CD4-positive, CD25-positive, alpha-beta regulatory T cell (primary cell): ENCODE data around the gene UMPS. TPM values are rescaled to one million over a fixed set of nuclear protein-coding genes. Genes with fewer than 3 reads are reported as not detected.
"Not testable (repeated sequence)": the region's sequence is repeated elsewhere in the genome, so short reads cannot be mapped to it uniquely, and the experiment has no call there.

ENCODE experiments used
- ATAC-seq, 2 donors: fragments of 150-1000 bp; cut with Tn5 transposase; one replicate each; pipeline ENCODE4 v1.10.0; 2021; ENCODE audit warnings: low read depth in 2 of 2, moderate number of reproducible peaks in 2 of 2, moderate library complexity in 1 of 2
- DNase-seq, 3 donors: peaks; one replicate each; pipeline versions ENCODE4 v3.0.0 to v3.0.0-alpha.2; 2012 to 2022; ENCODE audit warnings: mixed read lengths in 1 of 3
- H3K27ac ChIP-seq: one replicate; pipeline ENCODE4 v1.7.0; 2013; ENCODE audit warnings: mild to moderate bottlenecking, low read length; ENCODE audit not compliant: insufficient read depth, poor library complexity, severe bottlenecking
- H3K27me3 ChIP-seq: one replicate; pipeline ENCODE4 v1.7.0; 2013; ENCODE audit warnings: low read length; ENCODE audit not compliant: control insufficient read depth, insufficient read depth
- H3K36me3 ChIP-seq: one replicate; pipeline ENCODE4 v1.7.0; 2013; ENCODE audit warnings: mild to moderate bottlenecking, low read length, moderate library complexity; ENCODE audit not compliant: control insufficient read depth, insufficient read depth
- H3K4me1 ChIP-seq: 2 replicates; pipeline ENCODE4 v1.7.0; 2013; ENCODE audit warnings: mild to moderate bottlenecking, low read length; ENCODE audit not compliant: insufficient read depth, control insufficient read depth, poor library complexity, severe bottlenecking
- H3K4me3 ChIP-seq: one replicate; pipeline ENCODE4 v1.7.0; 2013; ENCODE audit warnings: low read depth, mild to moderate bottlenecking, low read length, moderate library complexity
- H3K9me3 ChIP-seq, 2 experiments: 1 replicate in 1 of 2; 2 replicates in 1 of 2; pipeline ENCODE4 v1.7.0; 2013; ENCODE audit warnings: low read length in 2 of 2, mild to moderate bottlenecking in 1 of 2, moderate library complexity in 1 of 2; ENCODE audit not compliant: control insufficient read depth in 2 of 2
- H3K27ac Mint-ChIP-seq, 3 donors: one replicate each; pipeline ENCODE4 v1.8.0; 2020 to 2022; ENCODE audit warnings: mild to moderate bottlenecking in 3 of 3, mixed read lengths in 3 of 3, moderate library complexity in 2 of 3
- H3K27me3 Mint-ChIP-seq: one replicate; pipeline ENCODE4 v1.8.0; 2022; ENCODE audit warnings: mild to moderate bottlenecking, mixed read lengths
- H3K36me3 Mint-ChIP-seq: one replicate; pipeline ENCODE4 v1.8.0; 2020; ENCODE audit warnings: mixed read lengths
- H3K4me1 Mint-ChIP-seq, 4 donors: one replicate each; pipeline ENCODE4 v1.8.0; 2020 to 2022; ENCODE audit warnings: mixed read lengths in 4 of 4, mild to moderate bottlenecking in 1 of 4
- H3K4me3 Mint-ChIP-seq, 4 donors: one replicate each; pipeline ENCODE4 v1.8.0; 2020 to 2022; ENCODE audit warnings: mild to moderate bottlenecking in 4 of 4, mixed read lengths in 4 of 4, moderate library complexity in 3 of 4
- H3K9me3 Mint-ChIP-seq, 7 donors: one replicate each; pipeline ENCODE4 v1.8.0; 2020 to 2022; ENCODE audit warnings: mixed read lengths in 7 of 7, mild to moderate bottlenecking in 3 of 7, moderate library complexity in 2 of 7
- polyA plus RNA-seq, 4 donors: library from polyadenylated mRNA; unstranded; fragments of 300-500 nt; fragmentation: Illumina TruSeq; gene quantifications; one replicate each; pipeline ENCODE4 v1.2.3, GENCODE V29; 2021
- total RNA-seq: library from RNA; stranded (reverse); gene quantifications from one replicate; pipeline ENCODE4 v1.2.3, GENCODE V29; 2022

UMPS gene
- total and polyA plus RNA-seq, 5 donors from 2014 or later, result 11.7 to 36.1 (median 23.3) TPM

DNA sequence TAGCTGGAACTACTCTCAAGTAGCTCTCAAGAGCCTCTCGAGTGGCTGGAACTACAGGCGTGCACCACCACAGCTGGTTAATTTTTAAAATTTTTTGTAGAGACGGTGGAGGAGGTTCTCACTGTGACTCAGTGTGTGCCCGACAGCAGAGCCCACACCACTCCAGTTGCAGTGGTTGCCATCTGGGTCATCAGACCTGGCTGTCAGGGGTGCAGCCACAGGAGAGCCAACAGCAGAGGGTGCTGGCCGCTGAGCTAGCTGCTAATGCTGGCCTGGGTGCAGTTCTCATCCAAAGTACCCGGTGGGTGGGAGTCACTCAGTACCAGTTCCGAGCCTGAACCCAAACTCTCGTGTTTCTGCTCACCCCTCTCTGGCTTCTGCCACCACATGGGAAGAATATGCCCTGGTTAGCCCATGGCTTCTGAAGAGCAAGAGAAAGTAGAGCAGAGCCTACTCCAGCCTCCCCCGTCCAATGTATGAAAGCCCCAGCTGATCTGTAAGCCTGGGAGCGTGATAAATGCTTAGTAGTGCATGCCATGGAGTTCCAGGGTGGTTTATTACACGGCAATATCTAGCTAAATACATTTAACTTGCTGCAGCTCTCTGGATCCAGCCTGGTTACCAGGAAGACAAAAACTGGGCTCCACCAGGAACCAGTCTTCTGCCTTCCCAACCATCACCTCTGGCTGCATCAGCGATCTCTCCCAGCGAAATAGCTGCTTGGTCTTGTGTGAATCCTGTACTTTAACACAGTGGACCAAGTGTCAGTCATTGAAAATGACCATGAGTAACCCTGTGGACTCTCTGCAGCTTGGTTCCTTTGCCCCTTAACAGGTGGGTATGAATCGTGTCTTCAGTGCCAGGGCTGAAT lies 17.1 kb downstream of the UMPS start:
- Histone ChIP-seq H3K4me1 (no peaks in the 10 kb centered on the region), H3K9me3 (no peaks in the 10 kb centered on the region), H3K27ac (no peak overlapping the region), H3K36me3 (peaks cover 36% of the 10 kb centered on the region), H3K27me3 (no peaks in the 10 kb centered on the region), H3K4me3 (no peak overlapping the region)
- no peak for DNase-seq
- peaks cover 4% of the 10 kb centered on the region for H3K27me3 Mint-ChIP-seq
- no peak overlapping the region for H3K27ac Mint-ChIP-seq
- peaks cover 11% of the 10 kb centered on the region for H3K36me3 Mint-ChIP-seq
- no peaks in the 10 kb centered on the region for H3K9me3 Mint-ChIP-seq
- no peak overlapping the region for H3K4me3 Mint-ChIP-seq
- H3K4me1 Mint-ChIP-seq, result no peaks in the 10 kb centered on the region
- ATAC-seq, result no peak

DNA sequence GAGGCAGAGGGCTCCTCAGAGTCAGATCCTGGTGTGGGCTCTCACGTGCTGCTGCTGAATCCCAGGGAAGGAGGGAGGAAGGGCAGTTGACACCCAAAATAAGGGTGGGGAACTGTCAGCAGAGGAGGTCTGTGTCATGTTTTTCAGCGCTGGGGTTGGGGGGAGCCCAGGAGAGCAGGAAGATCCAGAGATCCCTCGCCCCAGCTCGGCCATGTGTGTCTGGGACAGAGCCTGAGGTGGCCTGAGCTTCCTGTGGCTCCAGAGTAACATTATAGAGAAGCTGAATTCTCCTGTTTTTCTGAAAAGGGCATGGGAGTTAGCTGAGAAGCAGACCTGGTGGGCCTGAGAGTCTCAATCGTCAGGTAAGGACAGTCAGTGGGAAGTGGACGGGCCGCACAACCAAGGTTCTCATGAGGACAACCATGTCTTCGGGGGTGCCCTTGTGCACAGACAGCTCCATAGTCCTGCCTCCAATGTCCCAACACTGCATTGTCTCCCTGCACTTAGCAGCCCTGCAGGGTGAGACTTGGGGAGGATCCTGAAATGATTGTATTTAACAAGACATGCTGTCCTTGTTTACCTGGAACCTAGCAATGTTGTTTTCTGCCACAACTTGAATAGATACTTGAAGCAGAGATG lies 18.4 kb downstream of the UMPS start:
- H3K4me3 ChIP-seq, result no peak overlapping the region
- ATAC-seq (no peak), DNase-seq (no peak)
- no peaks in the 10 kb centered on the region for H3K4me1 ChIP-seq
- H3K27me3 ChIP-seq, result no peaks in the 10 kb centered on the region
- H3K36me3 Mint-ChIP-seq, result peaks cover 8% of the 10 kb centered on the region
- no peak overlapping the region for H3K27ac ChIP-seq
- H3K4me1 Mint-ChIP-seq, result no peaks in the 10 kb centered on the region
- H3K36me3 ChIP-seq, result peaks cover 30% of the 10 kb centered on the region
- peaks cover 4% of the 10 kb centered on the region for H3K27me3 Mint-ChIP-seq
- H3K4me3 Mint-ChIP-seq, result no peak overlapping the region
- no peaks in the 10 kb centered on the region for H3K9me3 ChIP-seq
- no peak overlapping the region for H3K27ac Mint-ChIP-seq
- H3K9me3 Mint-ChIP-seq, result no peaks in the 10 kb centered on the region

DNA sequence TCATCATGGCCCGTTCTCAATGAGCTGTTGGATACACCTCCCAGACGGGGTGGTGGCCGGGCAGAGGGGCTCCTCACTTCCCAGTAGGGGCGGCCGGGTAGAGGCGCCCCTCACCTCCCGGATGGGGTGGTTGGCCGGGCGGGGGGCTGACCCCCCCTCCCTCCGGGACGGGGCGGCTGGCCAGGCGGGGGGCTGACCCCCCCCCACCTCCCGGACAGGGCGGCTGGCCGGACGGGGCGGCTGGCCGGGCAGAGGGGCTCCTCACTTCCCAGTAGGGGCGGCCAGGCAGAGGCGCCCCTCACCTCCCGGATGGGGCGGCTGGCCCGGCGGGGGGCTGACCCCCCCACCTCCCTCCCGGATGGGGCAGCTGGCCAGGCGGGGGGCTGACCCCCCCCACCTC lies 19.6 kb downstream of the UMPS start:
- H3K27me3 Mint-ChIP-seq, ATAC-seq, H3K27ac Mint-ChIP-seq, H3K36me3 Mint-ChIP-seq, DNase-seq, H3K4me1 Mint-ChIP-seq, H3K4me3 Mint-ChIP-seq, H3K27me3 ChIP-seq, H3K4me3 ChIP-seq, H3K4me1 ChIP-seq, H3K27ac ChIP-seq, H3K9me3 ChIP-seq, H3K9me3 Mint-ChIP-seq: not testable (repeated sequence)
- peaks cover 18% of the 10 kb centered on the region for H3K36me3 ChIP-seq

DNA sequence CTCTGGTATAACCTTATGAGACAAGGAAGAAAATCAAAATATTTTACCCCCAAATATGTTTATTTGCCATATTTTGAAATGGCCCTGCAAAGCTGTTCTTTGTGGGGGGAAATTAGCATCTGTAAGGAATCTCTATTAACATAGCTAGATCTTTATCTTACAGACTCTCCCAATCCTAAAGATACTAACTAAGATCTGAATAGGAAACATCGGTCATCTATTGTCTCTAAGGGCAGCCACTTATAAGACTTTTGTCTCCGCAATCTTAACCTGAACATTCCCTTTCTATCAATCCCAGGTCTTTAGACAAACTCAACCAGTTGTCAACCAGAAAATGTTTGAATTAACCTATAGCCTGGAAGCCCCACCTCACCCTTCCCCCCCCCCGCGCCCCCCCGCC lies 21.2 kb downstream of the UMPS start:
- Histone ChIP-seq H3K4me3 (no peak overlapping the region), H3K27ac (no peak overlapping the region), H3K9me3 (no peaks in the 10 kb centered on the region), H3K27me3 (no peaks in the 10 kb centered on the region), H3K36me3 (peaks cover 8% of the 10 kb centered on the region), H3K4me1 (no peaks in the 10 kb centered on the region)
- H3K4me3 Mint-ChIP-seq, result no peak overlapping the region
- H3K4me1 Mint-ChIP-seq, result no peaks in the 10 kb centered on the region
- H3K27ac Mint-ChIP-seq, result no peak overlapping the region
- ATAC-seq (no peak), DNase-seq (no peak)
- H3K27me3 Mint-ChIP-seq, result peaks cover 9% of the 10 kb centered on the region
- no peaks in the 10 kb centered on the region for H3K36me3 Mint-ChIP-seq
- H3K9me3 Mint-ChIP-seq, result no peaks in the 10 kb centered on the region

GRCh38 chr3:124752051-124752450 lies 21.8 kb downstream of the UMPS start:
- Mint-ChIP-seq H3K4me1 (no peaks in the 10 kb centered on the region), H3K27ac (no peak overlapping the region), H3K36me3 (no peaks in the 10 kb centered on the region), H3K9me3 (no peaks in the 10 kb centered on the region), H3K4me3 (no peak overlapping the region), H3K27me3 (peaks cover 9% of the 10 kb centered on the region)
- H3K27me3 ChIP-seq, result no peaks in the 10 kb centered on the region
- no peak overlapping the region for H3K27ac ChIP-seq
- H3K36me3 ChIP-seq, result peaks cover 5% of the 10 kb centered on the region
- no peak overlapping the region for H3K4me3 ChIP-seq
- H3K4me1 ChIP-seq, result no peaks in the 10 kb centered on the region
- H3K9me3 ChIP-seq, result no peaks in the 10 kb centered on the region
- ATAC-seq (no peak), DNase-seq (no peak)

- H3K27ac ChIP-seq, H3K27ac Mint-ChIP-seq, H3K27me3 ChIP-seq, ATAC-seq, H3K9me3 Mint-ChIP-seq, H3K27me3 Mint-ChIP-seq, H3K4me1 Mint-ChIP-seq, H3K4me3 ChIP-seq, H3K9me3 ChIP-seq, H3K36me3 Mint-ChIP-seq, H3K36me3 ChIP-seq, H3K4me1 ChIP-seq, H3K4me3 Mint-ChIP-seq, DNase-seq: not testable (repeated sequence)
Measured at GRCh38 chr3:124757926-124758325, 27.7 kb downstream of the UMPS start.

DNA sequence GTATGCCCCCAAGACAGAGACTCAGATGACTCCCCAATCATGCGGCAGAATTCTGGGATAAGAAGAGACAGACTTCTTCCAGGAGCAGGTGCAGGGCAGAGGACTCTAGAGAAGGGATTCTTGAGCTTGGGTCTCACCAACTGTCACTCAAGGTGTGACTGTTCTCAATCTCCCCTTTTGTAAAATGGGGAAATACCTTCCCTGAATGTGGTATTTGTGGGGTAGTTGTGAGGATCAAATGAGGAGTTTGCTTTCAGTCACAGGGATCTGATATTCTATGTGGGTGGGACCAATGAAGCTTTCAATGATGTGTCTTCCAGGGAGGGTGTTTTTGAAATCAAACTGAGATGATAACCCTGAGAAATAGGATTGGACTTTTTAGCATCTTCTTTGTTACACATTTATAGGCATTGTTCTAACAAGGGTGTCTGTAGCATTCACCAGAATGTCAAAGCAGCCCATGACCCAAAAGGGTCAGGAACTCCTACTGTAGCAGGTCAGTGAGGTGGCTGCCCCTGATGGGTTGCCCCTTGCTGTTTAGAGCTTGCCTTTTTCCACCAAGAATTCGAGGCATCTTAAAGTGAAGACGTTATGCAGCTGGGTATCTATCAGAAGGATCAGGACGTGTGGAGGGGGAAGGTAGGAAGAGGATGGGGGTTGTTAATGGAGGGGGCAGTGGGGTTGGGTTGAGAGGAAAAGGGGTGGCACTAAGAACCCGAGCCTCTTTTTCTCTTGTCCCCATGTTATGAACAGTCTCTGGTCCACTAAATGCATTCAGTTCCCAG lies 28.8 kb downstream of the UMPS start:
- Mint-ChIP-seq H3K9me3 (no peaks in the 10 kb centered on the region), H3K4me3 (no peak overlapping the region), H3K27ac (no peak overlapping the region), H3K36me3 (no peaks in the 10 kb centered on the region), H3K27me3 (peaks cover 9% of the 10 kb centered on the region), H3K4me1 (peaks cover 0 to 6% (median 4%) of the 10 kb centered on the region in 4 donors)
- H3K27ac ChIP-seq, result no peak overlapping the region
- no peak overlapping the region for H3K4me3 ChIP-seq
- H3K36me3 ChIP-seq, result no peaks in the 10 kb centered on the region
- no peaks in the 10 kb centered on the region for H3K27me3 ChIP-seq
- no peaks in the 10 kb centered on the region for H3K9me3 ChIP-seq
- DNase-seq, result no peak
- H3K4me1 ChIP-seq, result no peaks in the 10 kb centered on the region
- ATAC-seq, result no peak
